H1 (cell line): ENCODE results near the gene FGD5. TPM values are rescaled to one million over a fixed set of nuclear protein-coding genes. Genes with fewer than 3 reads are reported as not detected.
A peak's percentile ranks its signal among the peaks of the same experiment; 100 is the strongest.

Experiments
- CTCF ChIA-PET: fragments of 300-600 bp; sonication (Branson Sonifier 250); formaldehyde crosslinking; loops from one replicate; lab custom pipeline; 2021; ENCODE audit not compliant: partially characterized antibody; lab: Charles Lee
- POLR2A ChIA-PET: fragments of 300-600 bp; sonication (Branson Sonifier 250); formaldehyde crosslinking; loops from one replicate; lab custom pipeline; 2021; ENCODE audit warnings: inconsistent platforms; ENCODE audit not compliant: partially characterized antibody; lab: Charles Lee
- DNase-seq, 2 experiments: peaks; one replicate each; pipeline versions ENCODE4 v3.0.0 to v3.0.0-alpha.2; 2010 to 2022; ENCODE audit warnings: low spot score in 2 of 2, low read depth in 1 of 2, mixed read lengths in 1 of 2
- FAIRE-seq: peaks from 2 replicates; lab custom pipeline; 2011; peaks lifted over from hg19 to GRCh38; lab: Jason Lieb, UNC
- H2AFZ ChIP-seq: 2 replicates; pipeline ENCODE4 v1.8.1; 2012; ENCODE audit warnings: low read length, inconsistent platforms
- H2AK5ac ChIP-seq: 2 replicates; pipeline ENCODE4 v1.6.1; 2013; ENCODE audit warnings: low read depth, low read length
- H2BK120ac ChIP-seq: replicated peaks from 2 replicates; pipeline ENCODE3; 2013; ENCODE audit warnings: low read depth, low read length, inconsistent platforms
- H2BK12ac ChIP-seq: 2 replicates; pipeline ENCODE4 v1.6.1; 2013; ENCODE audit warnings: low read depth, low read length
- H2BK15ac ChIP-seq: 2 replicates; pipeline ENCODE4 v1.6.1; 2013; ENCODE audit warnings: low read length
- H2BK20ac ChIP-seq: 2 replicates; pipeline ENCODE4 v1.6.1; 2013; ENCODE audit warnings: low read length
- H2BK5ac ChIP-seq: 2 replicates; pipeline ENCODE4 v1.6.1; 2013; ENCODE audit warnings: low read depth, low read length
- H3K14ac ChIP-seq: 2 replicates; pipeline ENCODE4 v1.6.1; 2013; ENCODE audit warnings: inconsistent platforms; ENCODE audit not compliant: insufficient read length
- H3K18ac ChIP-seq: 2 replicates; pipeline ENCODE4 v1.6.1; 2013; ENCODE audit warnings: low read length; ENCODE audit errors: extremely low read depth
- H3K23ac ChIP-seq: 2 replicates; pipeline ENCODE4 v1.6.1; 2013; ENCODE audit warnings: inconsistent platforms; ENCODE audit not compliant: insufficient read length
- H3K23me2 ChIP-seq: 2 replicates; pipeline ENCODE4 v1.6.1; 2013; ENCODE audit warnings: low read depth, low read length
- H3K27ac ChIP-seq: 2 replicates; pipeline ENCODE4 v1.6.1; 2011; ENCODE audit warnings: low read depth, low read length, inconsistent platforms
- H3K27me3 ChIP-seq, 4 experiments: replicated peaks in 1 of 4; 1 replicate in 1 of 4; 2 replicates in 3 of 4; pipeline versions ENCODE4 v1.6.1 to v1.8.1; 2011 to 2013; ENCODE audit warnings: low read length in 3 of 4, mild to moderate bottlenecking in 3 of 4, inconsistent platforms in 2 of 4, mixed read lengths in 2 of 4, moderate library complexity in 1 of 4; ENCODE audit not compliant: control insufficient read depth in 3 of 4, insufficient read depth in 3 of 4; ENCODE audit errors: extremely low read depth in 1 of 4
- H3K36me3 ChIP-seq, 4 experiments: 2 replicates each; pipeline versions ENCODE4 v1.6.1 to v1.8.1; 2011 to 2013; ENCODE audit warnings: mild to moderate bottlenecking in 4 of 4, low read length in 3 of 4, moderate library complexity in 2 of 4, control low read depth in 1 of 4, inconsistent platforms in 1 of 4; ENCODE audit not compliant: insufficient read depth in 4 of 4, control insufficient read depth in 2 of 4
- H3K4ac ChIP-seq: replicated peaks from 2 replicates; pipeline ENCODE3; 2013; ENCODE audit warnings: low read length, low read depth, mixed read lengths, inconsistent platforms; ENCODE audit not compliant: insufficient read length
- H3K4me1 ChIP-seq, 4 experiments: replicated peaks in 1 of 4; 1 replicate in 1 of 4; 2 replicates in 3 of 4; pipeline versions ENCODE4 v1.6.1 to v1.8.1; 2011 to 2013; ENCODE audit warnings: low read length in 3 of 4, inconsistent platforms in 2 of 4, mixed read lengths in 1 of 4; ENCODE audit not compliant: insufficient read depth in 4 of 4, control insufficient read depth in 3 of 4
- H3K4me2 ChIP-seq, 2 experiments: 2 replicates each; pipeline versions ENCODE4 v1.6.1 to v1.8.1; 2011 to 2013; ENCODE audit warnings: low read depth in 2 of 2, low read length in 2 of 2, control low read depth in 1 of 2, inconsistent platforms in 1 of 2, mild to moderate bottlenecking in 1 of 2; ENCODE audit not compliant: insufficient read depth in 1 of 2
- H3K4me3 ChIP-seq, 4 experiments: fragments of 200-600, 300-600 bp in 1 of 4; sonication (generic), shearing (Covaris generic), sonication (Bioruptor Twin) in 1 of 4; 2 replicates each; pipeline versions ENCODE4 v1.5.1 to v1.8.1; 2011 to 2016; ENCODE audit warnings: low read length in 4 of 4, low read depth in 3 of 4, control low read depth in 2 of 4, inconsistent platforms in 2 of 4, mild to moderate bottlenecking in 2 of 4, mixed read lengths in 1 of 4, moderate library complexity in 1 of 4; ENCODE audit not compliant: insufficient read depth in 2 of 4; ENCODE audit errors: extremely low read depth in 1 of 4
- H3K56ac ChIP-seq: replicated peaks from 2 replicates; pipeline ENCODE3; 2013; ENCODE audit warnings: low read depth, mild to moderate bottlenecking, mixed read lengths, low read length, inconsistent platforms; ENCODE audit not compliant: insufficient read length
- H3K79me1 ChIP-seq: 2 replicates; pipeline ENCODE4 v1.6.1; 2013; ENCODE audit warnings: low read depth, low read length, control low read depth
- H3K79me2 ChIP-seq, 2 experiments: 2 replicates each; pipeline versions ENCODE4 v1.6.1 to v1.8.1; 2012 to 2013; ENCODE audit warnings: low read length in 2 of 2, mild to moderate bottlenecking in 2 of 2, inconsistent platforms in 1 of 2; ENCODE audit not compliant: insufficient read depth in 2 of 2, control insufficient read depth in 1 of 2
- H3K9ac ChIP-seq, 4 experiments: replicated peaks in 1 of 4; 1 replicate in 1 of 4; 2 replicates in 3 of 4; pipeline versions ENCODE4 v1.6.1 to v1.8.1; 2011 to 2013; ENCODE audit warnings: low read depth in 3 of 4, low read length in 3 of 4, control low read depth in 2 of 4, mild to moderate bottlenecking in 2 of 4, moderate library complexity in 2 of 4, inconsistent platforms in 1 of 4; ENCODE audit errors: extremely low read depth in 1 of 4
- H3K9me3 ChIP-seq, 2 experiments: 2 replicates each; pipeline versions ENCODE4 v1.6.1 to v1.8.1; 2012 to 2013; ENCODE audit warnings: mild to moderate bottlenecking in 2 of 2, moderate library complexity in 2 of 2, control low read depth in 1 of 2, inconsistent platforms in 1 of 2, low read depth in 1 of 2, low read length in 1 of 2, mixed read lengths in 1 of 2; ENCODE audit not compliant: insufficient read depth in 2 of 2
- H4K20me1 ChIP-seq, 2 experiments: replicated peaks in 1 of 2; 2 replicates each; pipeline versions ENCODE3 to v1.8.1; 2011 to 2013; ENCODE audit warnings: inconsistent platforms in 2 of 2, low read length in 2 of 2, mild to moderate bottlenecking in 1 of 2; ENCODE audit not compliant: insufficient read depth in 2 of 2, control insufficient read depth in 1 of 2
- H4K5ac ChIP-seq: 2 replicates; pipeline ENCODE4 v1.6.1; 2013; ENCODE audit warnings: low read length, low read depth, mixed read lengths, inconsistent platforms; ENCODE audit not compliant: insufficient read length
- H4K8ac ChIP-seq: 2 replicates; pipeline ENCODE4 v1.8.0; 2013; ENCODE audit warnings: mild to moderate bottlenecking, moderate library complexity, low read length, inconsistent platforms; ENCODE audit not compliant: insufficient read depth; ENCODE audit errors: extremely low read depth
- H4K91ac ChIP-seq: replicated peaks from 2 replicates; pipeline ENCODE3; 2013; ENCODE audit warnings: low read length, mixed read lengths, inconsistent platforms; ENCODE audit not compliant: insufficient read length
- CBX5 ChIP-seq: fragments of 300-800, 300-1000 bp; sonication (generic); IDR thresholded peaks from 2 replicates; pipeline ENCODE4 v1.7.1; 2016; ENCODE audit warnings: antibody characterized with exemption, low read length, low read depth
- EGR1 ChIP-seq: IDR thresholded peaks from 2 replicates; pipeline ENCODE4 v1.6.1; 2011; ENCODE audit warnings: low read depth, low read length, borderline replicate concordance
- JUN ChIP-seq: IDR thresholded peaks from 2 replicates; pipeline ENCODE4 v1.6.1; 2011; ENCODE audit warnings: low read depth, mild to moderate bottlenecking, improper control_type of control experiment, low read length
- RAD21 ChIP-seq, 2 experiments: IDR thresholded peaks in 1 of 2; conservative IDR thresholded peaks in 1 of 2; 2 replicates each; pipeline ENCODE4 v1.6.1; 2011; ENCODE audit warnings: low read depth in 2 of 2, low read length in 2 of 2, improper control_type of control experiment in 1 of 2, inconsistent platforms in 1 of 2, mild to moderate bottlenecking in 1 of 2, moderate library complexity in 1 of 2
- SIN3A ChIP-seq, 2 experiments: IDR thresholded peaks in 1 of 2; conservative IDR thresholded peaks in 1 of 2; 2 replicates each; pipeline ENCODE4 v1.6.1; 2011 to 2012; ENCODE audit warnings: low read length in 2 of 2, improper control_type of control experiment in 1 of 2, low read depth in 1 of 2, mild to moderate bottlenecking in 1 of 2
- TBP ChIP-seq: IDR thresholded peaks from 2 replicates; pipeline ENCODE4 v1.6.1; 2011; ENCODE audit warnings: low read depth, low read length, improper control_type of control experiment
- YY1 ChIP-seq: IDR thresholded peaks from 2 replicates; pipeline ENCODE4 v1.6.1; 2011; ENCODE audit warnings: low read depth, mild to moderate bottlenecking, low read length
- WGBS, 2 experiments: shearing (Covaris generic) in 1 of 2; methylation state at CpG; one replicate each; pipeline versions ENCODE4 v1.1.6 to v1.1.7; 2013 to 2015; ENCODE audit warnings: low lambda C conversion rate in 2 of 2, mixed read lengths in 2 of 2, inconsistent platforms in 1 of 2, low coverage in 1 of 2, missing lambda C conversion rate in 1 of 2; ENCODE audit not compliant: insufficient replicate concordance in 2 of 2, insufficient coverage in 1 of 2, insufficient read length in 1 of 2; ENCODE audit errors: extremely low coverage in 1 of 2, missing lambda C conversion rate in 1 of 2; 5-methylcytosine and 5-hydroxymethylcytosine counted together
- polyA plus RNA-seq, 7 experiments: library from polyadenylated mRNA; depleted of rRNA in 3 of 7; stranded (reverse) in 5 of 7; unstranded in 2 of 7; fragments of >200 nt in 5 of 7; fragments of 200-250 nt in 2 of 7; gene quantifications; 1 replicate in 5 of 7; 2 replicates in 1 of 7; 4 replicates in 1 of 7; pipeline versions ENCODE4 v1.2.1 to v1.2.3, GENCODE V29; 2011 to 2013; ENCODE audit warnings: missing spikeins in 2 of 7, mixed read lengths in 2 of 7
- total RNA-seq: library from RNA; stranded (reverse); fragmentation: NEBNext Ultra II Directional; extraction: Animal tissue kit (Norgen Biotek cat#: 25700); gene quantifications from 2 replicates; pipeline ENCODE4 v1.2.1, GENCODE V29; 2021
- TF ChIP-seq, protein P1 (sequence below), 3 experiments: IDR thresholded peaks; 1 replicate in 2 of 3; 2 replicates in 1 of 3; pipeline versions ENCODE4 v1.5.1 to v1.6.1; 2011; ENCODE audit warnings: low read length in 3 of 3, mild to moderate bottlenecking in 3 of 3, inconsistent platforms in 2 of 3, low read depth in 1 of 3, moderate library complexity in 1 of 3; ENCODE audit not compliant: insufficient read depth in 1 of 3; ENCODE audit errors: control extremely low read depth in 1 of 3

The FGD5 gene
- total and polyA plus RNA-seq, 2 of the 8 experiments (the other 6 are each of a cell fraction or from before 2014, with no cell fraction given) = 4.7 to 14.3 TPM

DNA sequence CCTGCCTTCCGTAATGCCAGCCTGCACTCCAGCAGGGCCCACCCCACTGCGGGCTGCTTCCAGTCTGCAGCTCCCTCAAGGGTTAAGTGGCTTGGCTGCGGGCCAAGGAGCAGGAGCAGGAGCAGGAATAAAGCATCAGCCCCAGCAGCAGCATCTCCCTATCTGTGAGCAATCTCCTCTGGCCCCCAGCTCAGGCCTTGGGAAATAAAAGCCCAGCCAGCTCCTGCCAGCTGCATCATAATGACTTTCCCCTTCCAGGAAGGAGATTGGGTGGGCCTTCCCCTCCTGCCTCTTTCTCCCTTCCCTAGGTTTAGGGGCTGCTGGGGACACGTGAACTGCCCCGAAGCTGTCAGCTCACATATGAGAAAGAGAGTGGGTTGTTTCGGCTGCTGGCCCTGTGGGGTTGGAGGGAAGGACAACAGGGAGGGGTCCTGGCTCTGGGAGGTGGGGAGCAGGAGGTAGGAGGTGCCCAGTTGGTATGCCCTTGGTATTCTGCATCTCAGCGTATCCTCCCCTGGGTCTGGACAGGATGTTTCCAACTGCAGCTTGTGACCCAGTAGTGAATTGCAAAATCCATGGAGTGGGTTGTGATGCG, 34.6 kb upstream of the FGD5 start:
- Histone ChIP-seq H4K20me1 (no peaks in the 10 kb centered on the region), H4K91ac (no peak overlapping the region), H3K79me1 (no peaks in the 10 kb centered on the region), H3K23me2 (no peaks in the 10 kb centered on the region), H2BK15ac (no peak overlapping the region), H3K27me3 (no peaks in the 10 kb centered on the region), H3K4me1 (peaks cover 2 to 9% (median 6%) of the 10 kb centered on the region in 4 experiments; a peak in 4 of 7 replicates), H4K8ac (peak overlapping the region; percentile 43), H2AFZ (no peak overlapping the region), H2AK5ac (no peak overlapping the region), H2BK120ac (no peak overlapping the region), H3K4me3 (no peak overlapping the region), H3K36me3 (no peaks in the 10 kb centered on the region), H2BK20ac (no peak overlapping the region), H3K14ac (no peak overlapping the region), H3K18ac (peak overlapping the region; percentile 48; the same call in 1 of the 2 replicates), H3K79me2 (no peaks in the 10 kb centered on the region), H3K4ac (no peak overlapping the region), H3K9me3 (no peaks in the 10 kb centered on the region), H3K23ac (no peak overlapping the region), H4K5ac (peak overlapping the region; percentile 47), H2BK5ac (no peak overlapping the region), H3K56ac (no peak overlapping the region), H3K4me2 (peak overlapping the region in 1 of 2 experiments; percentile 21; a peak in 1 of 4 replicates), H3K9ac (no peak overlapping the region), H2BK12ac (no peak overlapping the region), H3K27ac (no peak overlapping the region)
- POLR2A ChIA-PET = interaction anchor here (1.3 kb wide), 1 partner anchor 9 kb away, joined by 3 read pairs; no protein-coding TSS in a partner anchor
- DNase-seq (no peak), FAIRE-seq (no peak)
- TF ChIP-seq JUN (no peak), TBP (peak; percentile 19; the same call in 1 of the 2 replicates), CBX5 (no peak), YY1 (no peak), SIN3A (conservative IDR thresholded peaks at IDR 0.05 in 1 of 2, IDR thresholded peaks at IDR 0.05 in 1 of 2; ENCODE audit: low read depth in 1 of 2, low read length in 2 of 2) (no peak), RAD21 (IDR thresholded peaks at IDR 0.05 in 1 of 2, conservative IDR thresholded peaks at IDR 0.05 in 1 of 2; ENCODE audit: low read depth in 2 of 2, low read length in 2 of 2) (0 out of 4 replicates have a peak, but pooled peaks of 1 of the 2 experiments have one; percentile 7), EGR1 (no peak)
- TF ChIP-seq, protein P1, sequence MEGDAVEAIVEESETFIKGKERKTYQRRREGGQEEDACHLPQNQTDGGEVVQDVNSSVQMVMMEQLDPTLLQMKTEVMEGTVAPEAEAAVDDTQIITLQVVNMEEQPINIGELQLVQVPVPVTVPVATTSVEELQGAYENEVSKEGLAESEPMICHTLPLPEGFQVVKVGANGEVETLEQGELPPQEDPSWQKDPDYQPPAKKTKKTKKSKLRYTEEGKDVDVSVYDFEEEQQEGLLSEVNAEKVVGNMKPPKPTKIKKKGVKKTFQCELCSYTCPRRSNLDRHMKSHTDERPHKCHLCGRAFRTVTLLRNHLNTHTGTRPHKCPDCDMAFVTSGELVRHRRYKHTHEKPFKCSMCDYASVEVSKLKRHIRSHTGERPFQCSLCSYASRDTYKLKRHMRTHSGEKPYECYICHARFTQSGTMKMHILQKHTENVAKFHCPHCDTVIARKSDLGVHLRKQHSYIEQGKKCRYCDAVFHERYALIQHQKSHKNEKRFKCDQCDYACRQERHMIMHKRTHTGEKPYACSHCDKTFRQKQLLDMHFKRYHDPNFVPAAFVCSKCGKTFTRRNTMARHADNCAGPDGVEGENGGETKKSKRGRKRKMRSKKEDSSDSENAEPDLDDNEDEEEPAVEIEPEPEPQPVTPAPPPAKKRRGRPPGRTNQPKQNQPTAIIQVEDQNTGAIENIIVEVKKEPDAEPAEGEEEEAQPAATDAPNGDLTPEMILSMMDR (IDR thresholded peaks at IDR 0.05; ENCODE audit: control extremely low read depth in 1 of 3, insufficient read depth in 1 of 3, low read depth in 1 of 3, low read length in 3 of 3) = no peak
- WGBS, 2 experiments = 54% methylated on average over 8 of the region's 8 CpGs; no CpG with 5 or more reads in 1 of the 2 experiments
- CTCF ChIA-PET = interaction anchor here (0.8 to 9.0 kb wide), 15 partner anchors 10 to 238 kb away, joined by 3 to 129 read pairs (median 4); partner anchors contain the start of gene C3orf20
